ENCODE measurements around the gene MAP2K1.

DNA sequence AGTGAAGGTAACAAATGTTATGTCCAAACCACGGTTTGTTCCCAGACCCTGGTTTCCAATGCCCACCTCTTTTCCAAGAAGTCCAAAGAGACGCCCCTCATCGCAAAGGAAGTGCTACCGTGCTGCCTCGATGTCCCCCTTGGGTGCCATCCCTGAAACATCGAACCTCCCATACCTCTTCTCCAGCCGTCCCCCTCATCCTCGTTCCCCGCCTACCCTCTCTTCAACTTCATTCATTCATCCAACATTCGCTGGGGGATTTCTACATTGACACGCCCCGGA lies 30.7 kb upstream of the MAP2K1 start:
- no peak for TF ChIP-seq GATA2 (IDR thresholded peaks at IDR 0.05; ENCODE audit: low read depth, low read length)
- TF ChIP-seq GATA3 (IDR thresholded peaks at IDR 0.05; ENCODE audit: low read depth, low read length), result no peak
